TTC549 (cell line): Measurements from ENCODE around the gene DGKB.
A peak's percentile ranks its signal among the peaks of the same experiment; 100 is the strongest.

Experiments used
- FAIRE-seq: peaks from 2 replicates; lab custom pipeline; 2012; peaks lifted over from hg19 to GRCh38; lab: Jason Lieb, UNC

Gene DGKB

GRCh38 chr7:14687241-14687640 is 215.3 kb downstream of the DGKB start:
- peak; percentile 68 for FAIRE-seq

DNA sequence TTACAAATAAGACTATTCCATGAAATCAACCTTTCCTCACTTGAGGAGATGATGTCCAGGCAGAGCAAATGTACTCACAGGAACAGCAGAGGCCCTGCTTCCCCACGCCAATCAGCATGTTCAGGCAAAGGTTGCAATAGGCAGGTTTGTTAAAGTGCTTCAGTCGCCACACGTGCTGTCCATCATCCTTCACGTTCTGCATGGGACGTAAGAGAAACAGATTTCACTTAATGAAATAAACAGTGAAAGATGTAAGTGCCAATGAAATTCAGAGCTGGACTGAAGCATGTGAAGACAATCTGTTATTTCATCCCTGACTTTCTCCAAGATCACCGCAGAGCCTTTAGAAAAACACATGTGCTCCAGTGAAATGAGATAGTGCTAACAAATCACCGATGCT is 217.4 kb downstream of the DGKB start:
- no peak for FAIRE-seq

DNA sequence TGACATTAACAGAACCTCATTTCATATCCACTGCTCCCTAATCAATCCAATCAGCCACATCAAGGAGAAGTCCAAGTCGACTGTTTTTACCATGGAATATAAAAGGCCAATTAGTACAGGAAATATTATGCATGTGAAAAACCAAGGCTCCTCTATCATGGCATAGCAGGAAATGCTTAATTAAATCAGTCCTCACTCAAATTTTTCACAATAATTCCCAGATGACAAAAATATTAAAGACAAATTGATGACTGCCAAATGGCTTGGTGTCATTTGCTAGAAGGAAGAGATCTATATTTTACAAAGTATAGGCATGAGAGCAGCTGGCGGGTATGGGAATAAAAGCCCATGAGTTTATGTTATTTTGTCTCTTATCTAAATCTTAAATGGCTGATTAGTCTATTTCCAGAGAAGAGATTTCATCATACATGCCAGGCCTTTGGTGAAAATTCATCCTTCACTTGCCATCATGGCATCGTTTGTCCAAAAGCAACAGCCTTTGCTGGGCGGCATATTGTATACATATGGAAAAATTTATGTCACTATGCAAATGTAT is 219.6 kb downstream of the DGKB start:
- no peak for FAIRE-seq

- FAIRE-seq = no peak
These were observed 225.7 kb downstream of the DGKB start for GRCh38 chr7:14676896-14677295.

GRCh38 chr7:14673202-14673601 is 229.3 kb downstream of the DGKB start:
- no peak for FAIRE-seq

GRCh38 chr7:14666913-14667312 is 235.6 kb downstream of the DGKB start:
- no peak for FAIRE-seq

- FAIRE-seq = no peak
These were observed 236.2 kb downstream of the DGKB start for GRCh38 chr7:14666304-14666703.

GRCh38 chr7:14639801-14640200 is 262.8 kb downstream of the DGKB start:
- no peak for FAIRE-seq

DNA sequence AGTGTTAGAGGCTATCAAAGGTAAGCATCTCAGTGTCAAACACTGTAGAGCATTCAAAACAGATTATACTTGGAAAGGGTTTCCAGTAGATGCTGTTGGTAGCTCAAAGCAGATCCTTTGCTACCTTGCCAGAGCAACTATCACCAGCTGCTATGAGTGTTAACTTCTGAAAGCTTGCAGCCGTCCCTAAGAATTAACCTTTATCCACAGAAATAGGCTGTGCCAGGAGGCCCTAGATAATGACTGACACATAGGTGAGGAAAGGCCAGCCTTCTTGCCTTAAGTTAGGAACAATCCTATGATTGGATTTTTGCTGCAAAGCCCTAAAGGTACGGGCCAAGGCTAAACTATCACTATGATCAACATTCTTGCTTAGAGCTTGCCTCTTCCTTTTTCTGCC is 263.2 kb downstream of the DGKB start:
- no peak for FAIRE-seq

GRCh38 chr7:14637968-14638367 is 264.6 kb downstream of the DGKB start:
- peak; percentile 33 for FAIRE-seq

DNA sequence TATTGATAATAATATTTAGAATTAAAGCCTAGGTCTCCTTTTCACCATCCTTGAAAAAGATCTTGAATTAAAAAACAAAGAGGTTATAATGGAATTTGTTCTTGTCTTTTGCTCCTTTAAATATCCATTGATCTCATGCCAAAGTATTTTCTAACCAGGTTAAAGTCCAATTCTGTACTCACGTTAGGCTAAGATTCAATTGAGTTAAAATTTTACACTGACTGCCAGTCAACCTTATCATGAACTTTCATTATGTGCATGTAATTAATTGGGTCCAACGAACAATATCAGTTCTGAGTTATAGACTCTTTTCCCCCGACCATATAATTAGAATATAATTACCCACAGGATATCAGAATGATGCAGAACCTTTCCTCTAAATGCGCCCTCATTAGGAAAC is 266.6 kb downstream of the DGKB start:
- no peak for FAIRE-seq

DNA sequence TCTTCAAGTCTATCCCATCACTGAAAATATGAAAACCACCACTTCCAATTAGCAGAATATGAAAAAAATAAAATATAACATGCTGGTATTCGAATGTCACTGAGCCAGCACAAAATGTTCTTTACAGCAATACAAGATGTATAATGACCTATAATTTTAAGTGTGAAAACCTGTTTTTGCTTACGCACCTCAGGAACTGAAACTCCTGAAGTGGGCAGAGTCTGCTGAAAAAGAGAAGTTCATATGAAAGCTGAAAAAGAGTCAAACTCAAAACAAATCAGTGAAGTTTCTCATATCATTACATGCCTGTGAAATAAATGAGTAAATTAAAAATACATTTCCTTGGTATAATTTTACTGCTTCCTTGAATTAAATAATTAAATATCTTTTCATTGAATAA is 272.5 kb downstream of the DGKB start:
- FAIRE-seq = no peak

GRCh38 chr7:14628516-14628915 is 274.0 kb downstream of the DGKB start:
- FAIRE-seq = no peak

GRCh38 chr7:14626076-14626475 is 276.5 kb downstream of the DGKB start:
- FAIRE-seq = no peak

DNA sequence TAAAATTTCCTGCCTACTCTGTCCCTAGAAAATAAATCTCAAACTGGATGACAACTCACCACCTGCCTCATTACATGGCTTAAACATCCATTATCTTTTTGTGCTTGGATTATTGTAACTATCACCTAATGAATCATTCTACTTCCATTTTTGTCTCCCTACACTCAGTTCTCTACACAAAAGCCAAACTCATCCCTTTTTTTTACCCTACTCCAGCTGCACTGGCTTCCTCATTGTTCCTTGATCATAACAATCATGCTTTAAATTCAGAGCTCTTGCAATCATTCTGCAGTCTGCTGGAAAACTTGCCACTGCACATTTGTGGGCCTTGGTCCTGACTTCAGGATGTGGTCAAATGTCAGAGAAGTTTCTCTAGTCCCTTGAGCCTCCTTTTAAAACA is 280.0 kb downstream of the DGKB start:
- FAIRE-seq = no peak

GRCh38 chr7:14606101-14606500 is 296.4 kb downstream of the DGKB start:
- no peak for FAIRE-seq

DNA sequence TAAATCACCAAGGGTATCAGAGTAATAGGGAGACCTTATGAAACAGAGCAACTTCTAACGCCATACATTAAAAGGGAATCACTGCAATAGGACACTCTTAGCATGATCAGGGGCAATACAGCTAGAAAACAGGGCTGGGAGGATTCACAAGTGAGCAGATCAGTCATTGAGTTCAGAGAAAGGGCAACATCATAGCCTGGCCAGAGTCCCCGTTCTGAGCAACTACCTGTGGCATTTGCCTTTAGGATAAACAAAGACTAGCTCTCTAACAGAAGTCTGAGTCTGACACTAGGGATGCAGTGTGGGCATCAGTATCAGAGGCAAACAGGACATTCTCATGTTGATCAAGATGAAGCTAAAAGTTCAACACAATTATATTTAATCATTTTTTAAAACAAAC is 297.9 kb downstream of the DGKB start:
- no peak for FAIRE-seq

DNA sequence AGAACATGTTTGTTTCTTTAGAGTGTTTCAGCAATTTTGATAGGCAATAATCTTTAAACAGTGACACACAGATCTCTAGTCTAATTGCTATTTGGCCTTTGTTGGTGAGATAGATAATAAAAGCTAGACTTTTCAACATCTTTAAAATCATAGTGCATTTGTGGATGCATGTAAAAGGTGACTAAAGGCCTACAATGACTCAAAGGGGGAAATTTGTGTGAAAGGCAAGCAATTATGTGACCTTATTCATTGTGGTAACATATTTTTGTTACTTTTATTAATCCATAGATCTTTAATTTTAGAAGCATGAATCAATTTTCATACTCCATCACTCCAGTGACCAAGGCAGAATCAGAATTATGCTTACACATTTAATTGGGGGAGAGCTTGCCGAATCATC is 299.7 kb downstream of the DGKB start:
- FAIRE-seq = no peak

- no peak for FAIRE-seq
These were observed 301.7 kb downstream of the DGKB start for GRCh38 chr7:14600766-14601367.

DNA sequence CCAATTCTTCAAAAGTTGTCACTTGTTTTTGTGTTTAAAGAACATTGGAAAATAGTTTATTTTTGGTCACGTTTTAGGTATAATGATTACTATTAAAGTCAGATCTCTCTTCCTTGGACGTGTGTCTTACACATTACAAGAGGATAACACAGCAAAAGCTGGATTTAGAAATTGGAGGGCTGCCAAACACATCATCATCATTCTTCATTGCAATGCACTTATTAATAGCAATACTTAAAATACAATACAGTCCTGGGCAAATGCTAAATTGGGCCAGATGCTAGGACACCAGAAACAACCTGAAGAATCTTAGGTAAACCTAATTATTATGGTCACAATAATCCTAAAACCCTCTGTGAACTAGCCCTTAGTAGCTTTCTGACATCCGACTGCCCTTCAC is 303.6 kb downstream of the DGKB start:
- FAIRE-seq = no peak

- FAIRE-seq = no peak
These were observed 306.1 kb downstream of the DGKB start for GRCh38 chr7:14596421-14596820.

DNA sequence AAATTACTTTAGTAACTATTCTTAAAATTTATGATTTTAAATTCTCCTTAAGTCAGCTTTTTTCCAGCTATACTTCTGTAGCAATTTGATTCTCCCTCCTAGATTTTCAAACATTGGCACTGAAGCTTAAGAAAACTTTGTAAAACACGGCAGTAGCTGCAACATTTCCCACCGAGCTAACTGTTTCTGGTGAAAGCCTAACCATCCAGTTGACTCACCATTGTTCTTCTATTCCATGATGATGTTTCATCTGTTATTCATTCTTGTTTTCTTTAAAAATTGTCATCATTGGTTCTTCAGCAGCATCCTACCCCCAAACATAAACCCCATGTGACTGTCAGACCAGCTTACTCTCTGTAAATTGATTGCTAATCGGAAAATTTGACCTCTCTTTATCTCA is 312.3 kb downstream of the DGKB start:
- FAIRE-seq = no peak

DNA sequence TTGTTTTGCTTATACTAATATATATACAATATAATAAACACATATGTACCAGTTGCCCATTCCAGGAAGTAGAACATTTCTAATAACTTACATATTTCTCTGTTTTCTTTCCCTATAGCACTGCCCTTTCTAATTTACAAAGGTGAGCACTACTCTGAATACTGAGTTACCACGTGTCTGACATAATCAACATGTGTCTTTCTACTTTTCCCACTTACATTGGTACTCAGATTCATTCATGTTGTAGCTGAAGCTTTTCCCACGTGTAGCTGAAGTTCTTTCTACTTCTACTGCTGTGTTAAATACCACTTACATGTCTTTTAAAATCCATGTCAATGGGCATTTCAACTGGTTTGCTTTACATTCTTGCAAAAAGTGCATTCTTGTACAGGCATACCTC is 317.3 kb downstream of the DGKB start:
- no peak for FAIRE-seq

GRCh38 chr7:14583518-14583917 is 319.0 kb downstream of the DGKB start:
- no peak for FAIRE-seq

DNA sequence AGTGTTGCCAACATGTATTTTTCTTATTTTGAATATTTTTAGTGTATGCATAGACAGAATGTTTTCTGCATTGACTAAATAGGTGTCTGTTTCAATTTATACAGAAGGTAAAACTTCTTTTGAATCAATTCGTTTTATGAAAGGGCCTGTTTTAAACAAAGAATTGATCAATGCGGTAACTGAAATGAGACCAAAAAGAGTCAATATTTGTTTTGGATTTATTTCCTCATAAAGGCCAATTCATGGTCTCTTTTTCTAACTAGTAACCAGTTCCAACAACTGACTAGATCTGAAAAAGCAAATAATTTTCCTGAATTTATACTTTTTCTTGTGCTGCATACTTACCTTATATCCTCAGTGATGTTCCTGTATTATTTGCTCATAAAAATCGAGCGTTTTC is 320.5 kb downstream of the DGKB start:
- no peak for FAIRE-seq
